Mucosa of rectum (tissue), 2 donors: ENCODE data around the gene STX1A.
A peak's percentile ranks its signal among the peaks of the same experiment; 100 is the strongest.
"Not testable (repeated sequence)": the region's sequence is repeated elsewhere in the genome, so short reads cannot be mapped to it uniquely, and the experiment has no call there.

Experiments
- H3K27ac ChIP-seq, 2 donors: one replicate each; pipeline ENCODE4 v1.7.0; 2013; ENCODE audit warnings: inconsistent platforms in 2 of 2, low read depth in 2 of 2, low read length in 2 of 2
- H3K27me3 ChIP-seq, 2 donors: one replicate each; pipeline ENCODE4 v1.7.0; 2013; ENCODE audit warnings: low read length in 2 of 2; ENCODE audit not compliant: control insufficient read depth in 2 of 2, insufficient read depth in 2 of 2
- H3K36me3 ChIP-seq, 2 donors: one replicate each; pipeline ENCODE4 v1.7.0; 2013; ENCODE audit warnings: low read length in 2 of 2; ENCODE audit not compliant: control insufficient read depth in 2 of 2, insufficient read depth in 2 of 2
- H3K4me1 ChIP-seq, 2 donors: one replicate each; pipeline ENCODE4 v1.7.0; 2013; ENCODE audit warnings: low read length in 2 of 2, mild to moderate bottlenecking in 1 of 2; ENCODE audit not compliant: control insufficient read depth in 2 of 2, insufficient read depth in 2 of 2
- H3K4me3 ChIP-seq, 2 donors: one replicate each; pipeline ENCODE4 v1.7.0; 2013; ENCODE audit warnings: low read length in 2 of 2
- H3K9ac ChIP-seq, 2 donors: one replicate each; pipeline ENCODE4 v1.7.0; 2013; ENCODE audit warnings: low read length in 2 of 2, low read depth in 1 of 2, mild to moderate bottlenecking in 1 of 2
- H3K9me3 ChIP-seq, 2 donors: one replicate each; pipeline ENCODE4 v1.7.0; 2013; ENCODE audit warnings: low read length in 2 of 2; ENCODE audit not compliant: control insufficient read depth in 2 of 2
- donor health status: healthy.
- donor health status: Normal muscosa, but diverticular disease.

The STX1A gene

DNA sequence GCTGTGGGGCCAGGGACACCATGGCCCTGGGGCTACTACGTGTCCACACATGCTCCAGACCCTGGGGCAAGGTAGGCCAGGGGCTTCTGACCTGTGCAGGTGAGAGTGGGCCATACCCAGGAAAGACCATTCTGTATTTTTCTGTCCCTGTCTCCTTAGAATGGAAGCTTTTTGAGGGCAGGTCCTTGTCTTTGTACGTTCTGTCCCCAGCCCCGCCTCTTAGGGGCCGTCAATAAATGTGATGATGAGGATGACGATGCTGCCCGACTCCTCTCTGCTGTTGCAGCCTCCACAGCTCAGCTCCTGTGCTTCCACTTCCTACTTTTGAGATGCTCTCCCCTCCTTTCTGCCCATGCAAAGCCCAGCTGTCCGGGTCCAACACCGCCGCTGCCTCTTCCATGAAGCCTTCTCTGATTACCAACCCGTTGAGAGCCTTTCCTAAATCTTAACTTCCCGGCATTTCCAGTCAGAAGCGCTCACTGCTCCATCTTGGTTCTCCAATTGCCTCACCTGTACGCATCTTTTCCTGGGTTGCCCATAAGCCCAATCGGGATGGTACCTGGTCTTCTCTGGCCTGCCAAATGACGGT is 47.5 kb downstream of the STX1A start:
- H3K27me3 ChIP-seq = peaks cover 0 to 4% of the 10 kb centered on the region in 2 donors

DNA sequence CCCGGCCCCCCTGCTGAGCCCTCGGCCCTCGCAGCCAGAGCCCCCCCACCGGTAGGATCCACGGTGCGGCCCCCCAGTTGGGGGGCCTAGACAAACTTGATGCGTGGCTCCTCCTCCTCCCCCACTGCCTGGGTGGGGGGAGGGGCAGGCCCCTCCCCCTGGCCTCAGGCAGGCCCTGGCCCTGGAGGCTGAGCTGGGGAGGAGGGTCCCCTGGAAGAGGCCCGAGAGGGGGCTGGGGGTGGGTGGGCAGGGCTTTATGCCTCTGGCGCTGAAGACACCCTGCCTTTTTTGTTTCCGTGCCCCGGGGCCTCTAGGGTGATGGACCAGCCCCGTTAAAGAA is 48.2 kb downstream of the STX1A start:
- no peak overlapping the region for H3K27ac ChIP-seq
- H3K9me3 ChIP-seq = no peaks in the 10 kb centered on the region
- H3K27me3 ChIP-seq = peaks cover 0 to 4% of the 10 kb centered on the region in 2 donors
- no peaks in the 10 kb centered on the region for H3K36me3 ChIP-seq
- H3K4me1 ChIP-seq = peaks cover 4 to 6% of the 10 kb centered on the region in 2 donors
- no peak overlapping the region for H3K9ac ChIP-seq
- H3K4me3 ChIP-seq = no peak overlapping the region

More for the DNA sequence above, 47.5 kb downstream of the STX1A start:
- Histone ChIP-seq H3K4me1 (peaks cover 4 to 6% of the 10 kb centered on the region in 2 donors), H3K27ac (no peak overlapping the region), H3K9ac (no peak overlapping the region), H3K4me3 (no peak overlapping the region), H3K9me3 (no peaks in the 10 kb centered on the region), H3K36me3 (no peaks in the 10 kb centered on the region)

DNA sequence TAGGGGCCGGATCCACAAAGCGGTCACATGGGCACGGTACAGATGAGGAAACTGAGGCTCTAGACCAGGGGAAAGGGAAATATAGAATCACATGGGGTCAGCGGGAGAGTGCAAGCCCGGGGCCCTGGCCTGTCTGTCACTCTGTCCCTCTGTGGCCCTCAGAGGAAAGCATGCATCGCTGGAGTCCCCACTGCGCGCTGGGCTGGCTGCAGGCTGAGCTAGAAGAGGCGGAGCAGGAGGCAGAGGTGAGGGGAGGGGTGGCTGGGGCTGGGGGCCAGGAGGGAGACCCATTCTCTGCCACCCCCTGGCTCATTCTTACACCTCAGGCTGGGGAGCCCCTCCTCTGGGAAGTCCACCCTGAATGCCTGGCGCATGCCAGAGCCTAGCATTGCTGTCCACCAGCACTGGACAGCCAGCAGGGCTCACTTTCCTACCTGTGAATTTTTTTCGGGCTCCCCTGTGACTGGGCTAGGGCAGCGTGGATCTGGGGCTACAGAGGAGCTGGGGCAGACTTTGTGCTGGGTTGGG is 49.5 kb downstream of the STX1A start:
- H3K9me3 ChIP-seq = no peaks in the 10 kb centered on the region
- peaks cover 0 to 4% of the 10 kb centered on the region in 2 donors for H3K27me3 ChIP-seq
- H3K4me3 ChIP-seq = no peak overlapping the region
- H3K36me3 ChIP-seq = no peaks in the 10 kb centered on the region
- H3K4me1 ChIP-seq = peaks cover 7 to 12% of the 10 kb centered on the region in 2 donors
- no peak overlapping the region for H3K9ac ChIP-seq
- no peak overlapping the region for H3K27ac ChIP-seq

DNA sequence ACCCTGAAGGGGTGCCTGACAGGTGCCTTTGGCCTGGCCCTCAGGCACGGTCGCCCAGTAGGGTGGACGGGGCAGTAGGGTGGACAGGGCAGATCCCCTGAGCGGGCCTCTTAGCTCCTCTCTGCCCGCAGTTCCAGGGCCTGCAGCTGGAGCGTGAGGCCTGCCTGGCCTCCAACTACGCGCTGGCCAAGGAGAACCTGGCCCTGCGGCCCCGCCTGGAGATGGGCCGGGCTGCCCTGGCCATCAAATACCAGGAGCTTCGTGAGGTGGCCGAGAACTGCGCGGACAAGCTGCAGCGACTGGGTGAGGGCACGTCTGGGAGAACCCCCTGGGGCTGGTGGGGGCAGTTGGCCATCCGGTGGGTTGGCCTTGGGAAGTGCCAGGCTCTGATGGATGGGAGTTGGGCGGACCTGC is 50.2 kb downstream of the STX1A start:
- Histone ChIP-seq H3K4me3 (no peak overlapping the region), H3K27me3 (peaks cover 0 to 4% of the 10 kb centered on the region in 2 donors), H3K27ac (no peak overlapping the region), H3K9ac (no peak overlapping the region), H3K4me1 (peaks cover 7 to 12% of the 10 kb centered on the region in 2 donors), H3K9me3 (no peaks in the 10 kb centered on the region), H3K36me3 (no peaks in the 10 kb centered on the region)

DNA sequence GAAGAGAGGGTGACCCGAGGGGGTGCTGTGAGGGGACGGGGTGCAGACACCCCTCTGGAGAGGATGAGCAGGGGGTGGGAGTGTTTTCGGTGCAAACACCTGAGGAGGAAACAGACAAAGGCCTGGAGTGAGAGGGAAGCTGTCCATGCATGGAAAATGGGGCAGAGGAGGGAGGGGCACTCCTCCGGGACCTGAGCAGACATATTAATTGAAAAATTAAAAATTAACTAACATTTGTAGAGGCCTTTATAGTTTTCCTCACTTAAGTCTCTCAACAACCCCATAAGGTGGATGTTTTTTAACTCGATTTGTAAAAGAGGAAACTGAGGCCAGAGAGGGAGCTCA is 50.6 kb downstream of the STX1A start:
- peaks cover 7 to 12% of the 10 kb centered on the region in 2 donors for H3K4me1 ChIP-seq
- no peaks in the 10 kb centered on the region for H3K9me3 ChIP-seq
- no peaks in the 10 kb centered on the region for H3K36me3 ChIP-seq
- H3K27me3 ChIP-seq = peaks cover 0 to 4% of the 10 kb centered on the region in 2 donors
- H3K4me3 ChIP-seq = peak overlapping the region; percentile 48 to 54
- no peak overlapping the region for H3K9ac ChIP-seq
- H3K27ac ChIP-seq = no peak overlapping the region

DNA sequence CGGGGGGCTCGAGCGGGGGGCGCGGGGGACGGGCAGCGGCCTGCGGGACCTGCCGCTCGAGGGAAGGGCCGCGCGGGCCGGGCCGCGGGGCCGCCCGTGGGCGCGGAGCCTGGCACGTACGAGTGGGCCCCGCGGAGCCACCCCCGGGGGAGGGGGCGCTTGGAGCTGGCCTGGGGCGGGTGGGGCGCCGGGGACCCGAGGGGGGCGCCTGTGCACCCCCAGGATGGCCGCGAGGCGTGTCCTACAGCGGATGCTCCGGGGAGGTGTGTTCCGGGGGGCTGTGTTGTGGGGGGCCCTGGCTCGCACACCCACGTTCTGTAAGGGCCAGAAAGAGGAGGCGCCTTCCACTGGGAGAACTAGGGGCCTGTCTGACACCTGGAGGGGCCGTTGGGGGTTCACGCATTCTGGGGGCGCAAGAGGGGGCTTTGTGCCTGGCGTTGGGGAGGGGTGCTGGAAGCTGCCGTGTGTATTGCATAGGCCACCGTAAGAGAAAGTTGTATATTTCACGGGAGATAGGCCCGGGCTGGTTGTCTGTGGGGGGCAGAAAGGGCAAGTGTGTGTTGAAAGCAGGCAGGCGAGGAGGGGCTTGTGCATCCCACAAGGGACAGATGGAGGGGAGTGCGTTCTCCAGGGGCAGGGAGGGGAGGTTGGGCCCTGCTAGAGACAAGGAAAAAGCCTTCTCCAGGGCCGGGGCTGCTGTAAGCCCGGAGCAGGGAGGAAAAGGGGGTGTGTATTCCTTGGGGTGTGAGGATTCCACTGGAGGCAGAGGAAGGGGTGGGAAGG is 51.2 kb downstream of the STX1A start:
- Histone ChIP-seq H3K9ac (peak overlapping the region; percentile 52 to 60), H3K4me3 (peak overlapping the region; percentile 48 to 54), H3K27me3 (peaks cover 0 to 4% of the 10 kb centered on the region in 2 donors), H3K27ac (no peak overlapping the region), H3K4me1 (peaks cover 7 to 12% of the 10 kb centered on the region in 2 donors), H3K9me3 (no peaks in the 10 kb centered on the region), H3K36me3 (no peaks in the 10 kb centered on the region)

DNA sequence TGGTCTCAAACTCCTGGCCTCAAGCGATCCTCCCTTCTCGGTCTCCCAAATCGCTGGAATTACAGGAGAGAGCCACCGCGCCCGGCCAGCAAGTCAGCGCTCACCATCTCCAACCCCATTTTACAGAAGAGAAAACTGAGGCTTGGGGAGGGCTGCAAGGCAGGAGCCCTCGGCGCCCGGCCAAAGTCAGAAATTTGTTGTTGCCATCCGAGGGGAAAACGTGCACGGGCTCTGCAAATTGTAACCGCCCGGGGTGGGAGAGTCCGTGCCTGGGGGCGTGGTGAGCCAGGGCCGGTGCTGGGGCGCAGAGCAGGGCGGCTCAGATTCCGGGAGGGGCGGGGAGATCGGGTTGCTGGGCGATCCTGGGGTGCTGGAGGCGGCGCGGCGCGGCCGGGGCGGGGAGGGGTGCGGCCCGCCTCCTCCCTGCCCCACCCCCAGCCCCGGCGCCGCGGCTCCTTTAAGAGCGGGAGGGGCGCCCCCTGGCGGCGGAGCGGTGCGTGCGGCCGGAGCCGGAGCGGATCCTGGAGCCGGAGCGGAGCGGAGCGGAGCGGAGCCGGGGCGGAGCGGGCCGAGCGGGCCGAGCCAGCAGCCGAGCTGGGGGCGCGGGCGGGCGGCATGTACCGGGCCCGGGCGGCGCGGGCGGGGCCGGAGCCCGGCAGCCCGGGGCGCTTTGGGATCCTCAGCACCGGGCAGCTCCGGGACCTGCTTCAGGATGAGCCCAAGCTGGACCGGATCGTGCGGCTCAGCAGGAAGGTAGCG is 51.9 kb downstream of the STX1A start, which contains the start of gene VPS37D:
TSS of gene VPS37D (plus strand) at position 488 of the 759 bp plus-strand sequence. CDS start at position 616, 128 bp downstream.
- H3K27ac ChIP-seq = no peak within 1 kb of the TSS

DNA sequence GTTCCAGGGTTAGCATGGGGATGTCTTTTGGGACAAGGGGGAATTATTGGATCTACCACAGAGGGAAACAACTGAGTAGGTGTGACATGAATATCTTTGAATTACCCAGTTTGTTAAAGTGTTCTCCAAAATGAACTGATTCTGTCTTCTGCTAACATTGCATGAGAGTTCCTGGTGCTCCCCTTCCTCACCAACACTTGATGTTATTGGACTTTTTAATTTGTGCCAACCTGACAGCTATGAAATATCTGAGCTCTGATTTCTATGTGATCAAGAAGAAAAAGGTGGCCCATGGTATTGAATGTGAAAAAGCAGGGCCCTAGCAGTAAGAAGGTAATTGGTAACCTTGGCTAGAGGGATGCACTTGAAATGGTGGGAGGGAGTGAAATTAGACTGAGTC is 56.4 kb downstream of the STX1A start:
- Histone ChIP-seq H3K9ac (no peak overlapping the region), H3K27ac (no peak overlapping the region), H3K4me1 (peaks cover 6 to 9% of the 10 kb centered on the region in 2 donors), H3K9me3 (no peaks in the 10 kb centered on the region), H3K4me3 (no peak overlapping the region), H3K36me3 (no peaks in the 10 kb centered on the region), H3K27me3 (no peaks in the 10 kb centered on the region)

More for the DNA sequence above, 51.9 kb downstream of the STX1A start, which contains the start of gene VPS37D:
- peaks cover 0 to 4% of the 10 kb centered on the region in 2 donors for H3K27me3 ChIP-seq
- H3K4me3 ChIP-seq = peak within 1 kb of the TSS; percentile 48 to 54
- H3K9me3 ChIP-seq = no peaks in the 10 kb centered on the region
- H3K4me1 ChIP-seq = peaks cover 7 to 12% of the 10 kb centered on the region in 2 donors
- H3K36me3 ChIP-seq = no peaks in the 10 kb centered on the region
- H3K9ac ChIP-seq = peak within 1 kb of the TSS; percentile 52 to 60

DNA sequence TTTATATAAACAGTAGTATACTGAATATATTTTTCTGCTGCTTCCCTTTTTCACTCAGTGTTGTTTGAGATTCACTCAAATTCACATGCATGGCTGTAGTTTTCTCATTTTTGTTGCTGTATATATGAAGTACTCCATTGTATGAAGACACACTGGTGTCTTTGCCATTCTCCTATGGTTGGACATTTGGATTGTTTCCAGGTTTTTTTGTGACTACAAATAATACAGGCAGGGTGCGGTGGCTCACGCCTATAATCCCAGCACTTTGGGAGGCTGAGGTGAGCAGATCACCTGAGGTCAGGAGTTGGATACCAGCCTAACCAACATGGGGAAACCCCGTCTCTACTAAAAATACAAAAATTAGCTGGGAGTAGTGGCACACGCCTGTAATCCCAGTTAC is 58.9 kb downstream of the STX1A start:
- H3K27ac ChIP-seq, H3K4me1 ChIP-seq, H3K9ac ChIP-seq, H3K9me3 ChIP-seq, H3K4me3 ChIP-seq, H3K27me3 ChIP-seq, H3K36me3 ChIP-seq: not testable (repeated sequence)

DNA sequence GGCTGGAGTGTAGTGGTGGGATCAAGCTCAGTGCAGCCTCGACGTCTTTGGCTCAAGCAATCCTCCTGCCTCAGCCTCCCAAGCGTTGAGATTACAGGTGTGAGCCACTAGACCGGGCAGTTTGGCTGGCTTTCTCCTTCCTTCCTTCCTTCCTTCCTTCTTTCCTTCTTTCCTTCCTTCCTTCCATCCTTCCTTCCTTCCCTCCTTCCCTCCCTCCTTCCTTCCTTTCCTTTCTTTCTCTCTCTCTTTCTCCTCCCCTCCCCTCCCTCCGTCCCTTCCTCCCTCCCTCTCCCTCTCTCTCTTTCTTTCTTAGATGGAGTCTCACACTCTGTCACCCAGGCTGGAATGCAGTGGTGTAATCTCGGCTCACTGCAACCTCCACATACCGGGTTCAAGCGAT is 59.5 kb downstream of the STX1A start:
- no peak overlapping the region for H3K9ac ChIP-seq
- H3K27me3 ChIP-seq = no peaks in the 10 kb centered on the region
- H3K4me3 ChIP-seq = no peak overlapping the region
- no peak overlapping the region for H3K27ac ChIP-seq
- no peaks in the 10 kb centered on the region for H3K9me3 ChIP-seq
- no peaks in the 10 kb centered on the region for H3K36me3 ChIP-seq
- peaks cover 3% of the 10 kb centered on the region in 2 donors for H3K4me1 ChIP-seq
